T-cell (primary cell): ENCODE measurements around the gene PTPN7. TPM values are rescaled to one million over a fixed set of nuclear protein-coding genes. Genes with fewer than 3 reads are reported as not detected.
"Not testable (repeated sequence)": the region's sequence is repeated elsewhere in the genome, so short reads cannot be mapped to it uniquely, and the experiment has no call there.

ENCODE experiments used
- ATAC-seq, 4 experiments: fragments of 200-7000 bp in 3 of 4; fragments of 150-1000 bp in 1 of 4; cut with Tn5 transposase; replicated peaks in 1 of 4; 1 replicate in 3 of 4; 2 replicates in 1 of 4; pipeline ENCODE4 v1.10.0; 2021; ENCODE audit warnings: moderate library complexity in 3 of 4, mild to moderate bottlenecking in 2 of 4, moderate number of reproducible peaks in 1 of 4
- CTCF ChIA-PET, 2 donors: fragments of 300-600 bp; sonication (Branson Sonifier 250); formaldehyde crosslinking; loops; one replicate each; lab custom pipeline; 2022; ENCODE audit warnings: antibody characterized with exemption in 2 of 2; lab: Charles Lee
- POLR2A ChIA-PET, 2 donors: fragments of 300-600 bp; sonication (Branson Sonifier 250); formaldehyde crosslinking; loops; one replicate each; lab custom pipeline; 2022; ENCODE audit warnings: antibody characterized with exemption in 2 of 2; lab: Charles Lee
- DNase-seq, 35 experiments: peaks; one replicate each; pipeline versions ENCODE4 v3.0.0 to v3.0.0-alpha.2; 2013 to 2023
- H3K27ac ChIP-seq: one replicate; pipeline ENCODE4 v1.5.1; 2013; ENCODE audit warnings: low read length
- H3K27me3 ChIP-seq, 2 experiments: replicated peaks in 1 of 2; 1 replicate in 1 of 2; 2 replicates in 1 of 2; pipeline versions ENCODE4 v1.6.1 to v1.7.0; 2013; ENCODE audit warnings: low read length in 1 of 2, mixed read lengths in 1 of 2; ENCODE audit not compliant: control insufficient read depth in 2 of 2, insufficient read depth in 2 of 2; ENCODE audit errors: extremely low read depth in 1 of 2
- H3K36me3 ChIP-seq, 2 donors: 1 replicate in 1 of 2; 2 replicates in 1 of 2; pipeline versions ENCODE4 v1.6.1 to v1.7.0; 2013; ENCODE audit warnings: low read length in 1 of 2; ENCODE audit not compliant: control insufficient read depth in 2 of 2, insufficient read depth in 1 of 2; ENCODE audit errors: extremely low read depth in 1 of 2
- H3K4me1 ChIP-seq, 2 experiments: 1 replicate in 1 of 2; 2 replicates in 1 of 2; pipeline versions ENCODE4 v1.6.1 to v1.7.0; 2013; ENCODE audit warnings: low read length in 2 of 2, mixed read lengths in 1 of 2; ENCODE audit not compliant: insufficient read depth in 2 of 2, control insufficient read depth in 1 of 2; ENCODE audit errors: extremely low read depth in 1 of 2
- H3K4me3 ChIP-seq, 2 donors: 1 replicate in 1 of 2; 2 replicates in 1 of 2; pipeline versions ENCODE4 v1.5.1 to v1.7.0; 2013; ENCODE audit warnings: mild to moderate bottlenecking in 2 of 2, low read length in 1 of 2, moderate library complexity in 1 of 2; ENCODE audit not compliant: control insufficient read depth in 1 of 2; ENCODE audit errors: extremely low read depth in 1 of 2
- H3K9me3 ChIP-seq: 2 replicates; pipeline ENCODE4 v1.7.0; 2013
- H3K27ac Mint-ChIP-seq, 2 donors: one replicate each; pipeline ENCODE4 v1.8.0; 2020 to 2021; ENCODE audit warnings: mild to moderate bottlenecking in 2 of 2, mixed read lengths in 2 of 2
- H3K27me3 Mint-ChIP-seq, 2 donors: one replicate each; pipeline ENCODE4 v1.8.0; 2021 to 2022; ENCODE audit warnings: mixed read lengths in 2 of 2
- H3K36me3 Mint-ChIP-seq: one replicate; pipeline ENCODE4 v1.8.0; 2021; ENCODE audit warnings: mixed read lengths
- H3K4me1 Mint-ChIP-seq, 3 donors: one replicate each; pipeline ENCODE4 v1.8.0; 2020 to 2022; ENCODE audit warnings: mixed read lengths in 3 of 3, mild to moderate bottlenecking in 1 of 3
- H3K4me3 Mint-ChIP-seq, 3 donors: one replicate each; pipeline ENCODE4 v1.8.0; 2020 to 2022; ENCODE audit warnings: mild to moderate bottlenecking in 3 of 3, mixed read lengths in 3 of 3, moderate library complexity in 3 of 3
- H3K9me3 Mint-ChIP-seq, 3 donors: one replicate each; pipeline ENCODE4 v1.8.0; 2020 to 2022; ENCODE audit warnings: mixed read lengths in 3 of 3
- WGBS: methylation state at CpG from one replicate; pipeline ENCODE4 v1.1.5; 2013; ENCODE audit warnings: missing lambda C conversion rate; ENCODE audit not compliant: insufficient coverage; 5-methylcytosine and 5-hydroxymethylcytosine counted together
- total RNA-seq, 35 experiments: library from RNA in 6 of 35; stranded (reverse) in 6 of 35; fragments of 120-200 nt in 1 of 35; gene quantifications; one replicate each; pipeline versions ENCODE4 v1.2.1 to v1.2.4 and lab custom pipeline; 2013 to 2026

Gene PTPN7
- total RNA-seq, 5 donors from 2014 or later (not counting 1 experiment from before 2014, with no cell fraction given): 67.1 to 124 (median 71.7) TPM

GRCh38 chr1:202193614-202194327 lies 33.4 kb upstream of the PTPN7 start, which contains the start of gene LGR6:
Gene LGR6 (plus strand): TSS chr1:202193799. CDS start chr1:202193990, 191 bp downstream.
- POLR2A ChIA-PET: no interaction called here
- 8% methylated on average over 55 of the region's 61 CpGs for WGBS
- Mint-ChIP-seq H3K9me3 (no peaks in the 10 kb centered on the region), H3K4me3 (no peak within 1 kb of the TSS), H3K4me1 (peaks cover 9 to 16% (median 11%) of the 10 kb centered on the region in 3 donors), H3K27me3 (peaks cover 21 to 32% of the 10 kb centered on the region in 2 donors), H3K36me3 (no peaks in the 10 kb centered on the region), H3K27ac (no peak within 1 kb of the TSS)
- H3K9me3 ChIP-seq: no peaks in the 10 kb centered on the region
- no peak within 1 kb of the TSS for H3K27ac ChIP-seq
- H3K4me1 ChIP-seq: peaks cover 2 to 45% of the 10 kb centered on the region in 2 experiments
- CTCF ChIA-PET: interaction anchor here in 1 of 2 donors (1.0 to 1.8 kb wide), 4 partner anchors 45 to 526 kb away, joined by 3 to 17 read pairs (median 4); no protein-coding TSS in a partner anchor
- no peak within 1 kb of the TSS for H3K4me3 ChIP-seq
- ATAC-seq (peak in 1 of 4 experiments; percentile 26), DNase-seq (peak in 1 of 35 experiments; percentile 17)
- no peaks in the 10 kb centered on the region for H3K36me3 ChIP-seq
- peaks cover 0 to 32% of the 10 kb centered on the region in 2 experiments for H3K27me3 ChIP-seq

- peaks cover 21 to 32% of the 10 kb centered on the region in 2 donors for H3K27me3 Mint-ChIP-seq
- no peak overlapping the region for H3K4me3 Mint-ChIP-seq
- ChIA-PET CTCF (interaction anchor here (0.6 to 1.8 kb wide), 15 partner anchors 9 to 566 kb away, joined by 3 to 17 read pairs (median 3); partner anchors contain the start of gene PTPN7 (in 1 of the 2)), POLR2A (no interaction called here)
- peaks cover 0 to 38% of the 10 kb centered on the region in 2 experiments for H3K4me1 ChIP-seq
- H3K36me3 ChIP-seq: no peaks in the 10 kb centered on the region
- WGBS: 31% methylated on average over 13 of the region's 18 CpGs
- no peak overlapping the region for H3K4me3 ChIP-seq
- peak in 31 of 35 experiments; percentile 13 to 74 (median 44) for DNase-seq
- H3K27me3 ChIP-seq: peaks cover 0 to 39% of the 10 kb centered on the region in 2 experiments
- ATAC-seq: peak; percentile 41 to 62 (median 50)
- no peaks in the 10 kb centered on the region for H3K9me3 Mint-ChIP-seq
- no peaks in the 10 kb centered on the region for H3K9me3 ChIP-seq
- no peak overlapping the region for H3K27ac ChIP-seq
- H3K36me3 Mint-ChIP-seq: no peaks in the 10 kb centered on the region
- peaks cover under 1 to 12% (median 4%) of the 10 kb centered on the region in 3 donors for H3K4me1 Mint-ChIP-seq
- no peak overlapping the region for H3K27ac Mint-ChIP-seq
These were observed 32.6 kb upstream of the PTPN7 start for GRCh38 chr1:202192770-202193613.

GRCh38 chr1:202191391-202191790 lies 31.0 kb upstream of the PTPN7 start:
- H3K4me1 Mint-ChIP-seq, H3K4me3 Mint-ChIP-seq, H3K9me3 ChIP-seq, POLR2A ChIA-PET, H3K36me3 Mint-ChIP-seq, H3K27ac Mint-ChIP-seq, ATAC-seq, H3K27ac ChIP-seq, CTCF ChIA-PET, H3K9me3 Mint-ChIP-seq, H3K36me3 ChIP-seq, DNase-seq, H3K4me3 ChIP-seq: not testable (repeated sequence)
- peaks cover 0 to 52% of the 10 kb centered on the region in 2 experiments for H3K27me3 ChIP-seq
- H3K27me3 Mint-ChIP-seq: peaks cover 21 to 34% of the 10 kb centered on the region in 2 donors
- no CpG with 5 or more reads among the region's 33 CpGs for WGBS
- peaks cover 0 to 24% of the 10 kb centered on the region in 2 experiments for H3K4me1 ChIP-seq

- no peak overlapping the region for H3K27ac ChIP-seq
- ChIA-PET CTCF (interaction anchor here (0.6 to 1.6 kb wide), 7 partner anchors 10 to 529 kb away, joined by 3 to 8 read pairs (median 4); partner anchors contain the start of gene PTPN7 (in 1 of the 2)), POLR2A (no interaction called here)
- Mint-ChIP-seq H3K4me3 (no peak overlapping the region), H3K9me3 (no peaks in the 10 kb centered on the region), H3K27me3 (peaks cover 14 to 25% of the 10 kb centered on the region in 2 donors), H3K27ac (no peak overlapping the region), H3K36me3 (no peaks in the 10 kb centered on the region), H3K4me1 (peaks cover 0 to 4% (median 2%) of the 10 kb centered on the region in 3 donors)
- peaks cover 0 to 21% of the 10 kb centered on the region in 2 experiments for H3K4me1 ChIP-seq
- H3K27me3 ChIP-seq: peaks cover 0 to 53% of the 10 kb centered on the region in 2 experiments
- WGBS: 54% methylated on average over 5 of the region's 7 CpGs
- DNase-seq: no peak
- H3K36me3 ChIP-seq: no peaks in the 10 kb centered on the region
- H3K9me3 ChIP-seq: no peaks in the 10 kb centered on the region
- ATAC-seq: no peak
- no peak overlapping the region for H3K4me3 ChIP-seq
These were observed 29.7 kb upstream of the PTPN7 start for GRCh38 chr1:202189918-202190715.

GRCh38 chr1:202189001-202189790 lies 28.8 kb upstream of the PTPN7 start:
- H3K9me3 ChIP-seq: no peaks in the 10 kb centered on the region
- H3K4me3 ChIP-seq: no peak overlapping the region
- Mint-ChIP-seq H3K27me3 (peaks cover 6 to 21% of the 10 kb centered on the region in 2 donors), H3K4me3 (no peak overlapping the region), H3K27ac (no peak overlapping the region), H3K36me3 (no peaks in the 10 kb centered on the region), H3K4me1 (peaks cover 5 to 9% (median 8%) of the 10 kb centered on the region in 3 donors), H3K9me3 (no peaks in the 10 kb centered on the region)
- no peak overlapping the region for H3K27ac ChIP-seq
- WGBS: 74% methylated on average over 8 of the region's 20 CpGs
- peak; percentile 63 to 81 (median 70) for ATAC-seq
- ChIA-PET POLR2A (no interaction called here), CTCF (interaction anchor here (0.5 to 1.6 kb wide), 9 partner anchors 11 to 537 kb away, joined by 3 to 8 read pairs (median 5); partner anchors contain the start of gene PTPN7 (in 1 of the 2))
- no peaks in the 10 kb centered on the region for H3K36me3 ChIP-seq
- H3K27me3 ChIP-seq: peaks cover 0 to 51% of the 10 kb centered on the region in 2 experiments
- peak; percentile 32 to 85 (median 71) for DNase-seq
- H3K4me1 ChIP-seq: peaks cover 0 to 25% of the 10 kb centered on the region in 2 experiments
